Heart right ventricle (tissue), 16 donors: ENCODE data around the gene MTERF4. TPM values are rescaled to one million over a fixed set of nuclear protein-coding genes. Genes with fewer than 3 reads are reported as not detected.

ENCODE experiments used
- ATAC-seq, 8 donors: fragments of 200-7000 bp; cut with Tn5 transposase; one replicate each; pipeline ENCODE4 v1.9.1; 2020; ENCODE audit warnings: mild to moderate bottlenecking in 8 of 8, moderate library complexity in 8 of 8, moderate number of reproducible peaks in 1 of 8
- DNase-seq, 2 donors: peaks; one replicate each; pipeline ENCODE4 v3.0.0-alpha.2; 2020
- H3K27ac ChIP-seq, 10 donors: fragments of 200-600 bp; sonication (generic) in 2 of 10; one replicate each; pipeline versions ENCODE4 v1.5.0 to v1.8.0; 2020 to 2022; ENCODE audit warnings: mild to moderate bottlenecking in 3 of 10
- H3K27me3 ChIP-seq, 7 donors: fragments of 200-600 bp; one replicate each; pipeline ENCODE4 v1.8.0; 2021 to 2022; ENCODE audit warnings: mild to moderate bottlenecking in 2 of 7
- H3K36me3 ChIP-seq, 9 donors: fragments of 200-600 bp; sonication (generic) in 1 of 9; one replicate each; pipeline versions ENCODE4 v1.5.0 to v1.8.0; 2020 to 2022; ENCODE audit warnings: mild to moderate bottlenecking in 2 of 9
- H3K4me1 ChIP-seq, 9 donors: fragments of 200-600 bp; sonication (generic) in 1 of 9; one replicate each; pipeline versions ENCODE4 v1.5.0 to v1.8.0; 2020 to 2022; ENCODE audit warnings: mild to moderate bottlenecking in 4 of 9
- H3K4me3 ChIP-seq, 10 donors: fragments of 200-600 bp; sonication (generic) in 2 of 10; one replicate each; pipeline versions ENCODE4 v1.5.0 to v1.8.0; 2020 to 2022; ENCODE audit warnings: mild to moderate bottlenecking in 7 of 10, moderate library complexity in 2 of 10
- H3K9me3 ChIP-seq, 11 donors: fragments of 200-600 bp in 10 of 11; sonication (generic) in 2 of 11; one replicate each; pipeline versions ENCODE4 v1.5.0 to v1.8.0; 2013 to 2022; ENCODE audit warnings: mild to moderate bottlenecking in 2 of 11, control low read depth in 1 of 11, moderate library complexity in 1 of 11
- WGBS, 2 donors: extraction: QIAGEN DNeasy Blood & Tissue Kit; methylation state at CpG; one replicate each; pipeline ENCODE4 v1.1.7; 2013; ENCODE audit warnings: inconsistent platforms in 1 of 2; 5-methylcytosine and 5-hydroxymethylcytosine counted together
- intact Hi-C, 10 donors: fragments of 100-400 bp; cut with DNase I; formaldehyde crosslinking; loops; one replicate each; pipeline versions ENCODE4 v1.11.1 to v1.14.2; 2022
- polyA plus RNA-seq, 2 donors: library from polyadenylated mRNA; stranded (reverse); fragments of 200-250 nt; gene quantifications; one replicate each; pipeline ENCODE4 v1.2.3, GENCODE V29; 2013
- total RNA-seq, 10 donors: library from RNA; stranded (reverse); fragmentation: NEBNext Ultra II Directional in 3 of 10; extraction: Animal tissue kit (Norgen Biotek cat#: 25700) in 3 of 10; gene quantifications; one replicate each; pipeline versions ENCODE4 v1.2.1 to v1.2.4, GENCODE V29; 2021 to 2023
- TF ChIP-seq, protein P1 (sequence below), 9 donors: fragments of 200-600 bp; sonication (generic) in 2 of 9; IDR thresholded peaks; one replicate each; pipeline versions ENCODE4 v1.5.0 to v1.8.0; 2021 to 2022; ENCODE audit warnings: antibody characterized with exemption in 9 of 9, mild to moderate bottlenecking in 5 of 9, moderate library complexity in 1 of 9
- donor health status: Arrhythmogenic right ventricular cardiomyopathy.
- donor health status: ischemic (EF 13 %, LVEDD 7.1; RV severe dilation, severe dysfunction).
- donor health status: healthy with polysubstance abuse.
- donor health status: DM: no; HTN: yes; CAD: no.
- donor health status: DM: no; HTN: no; CAD: no.
- donor health status: ischemic (EF 25% LVEDD 6.9; RV normal size, moderate dysfunction).
- donor health status: ischemic (EF 25% LVEDD 5.7; RV mildly dilated, moderate dysfunction).
- donor health status: healthy.
- donor health status: DM: yes; HTN: yes; CAD: no.
- donor health status: Ischemic cardiomyopathy.
- donor health status: ischemic (EF 35%, LVEDD 5.7; RV mildly dilated, moderate dysfunction).
- donor health status: nonischemic (EF 11% LVEDD 7.7; RV severe dilation, severe dysfunction).
- donor health status: DM: yes; HTN: yes; CAD: no.
- donor health status: PGD.
- donor health status: ischemic (EF 29% LVEDD 5.4; RV normal size, mild dysfunction).
- donor health status: nonischemic (EF 23%, LVEDD 6.1; RV moderate dilation, normal function).

The MTERF4 gene
- total and polyA plus RNA-seq, 12 donors = 18.5 to 27.1 (median 23.1) TPM

GRCh38 chr2:241072151-241072550 lies 29.9 kb downstream of the MTERF4 start:
- Histone ChIP-seq H3K4me1 (no peaks in the 10 kb centered on the region), H3K27ac (no peak overlapping the region), H3K27me3 (no peaks in the 10 kb centered on the region), H3K4me3 (no peak overlapping the region), H3K9me3 (no peaks in the 10 kb centered on the region), H3K36me3 (peaks cover 0 to 84% (median 11%) of the 10 kb centered on the region in 9 donors)
- TF ChIP-seq, protein P1, sequence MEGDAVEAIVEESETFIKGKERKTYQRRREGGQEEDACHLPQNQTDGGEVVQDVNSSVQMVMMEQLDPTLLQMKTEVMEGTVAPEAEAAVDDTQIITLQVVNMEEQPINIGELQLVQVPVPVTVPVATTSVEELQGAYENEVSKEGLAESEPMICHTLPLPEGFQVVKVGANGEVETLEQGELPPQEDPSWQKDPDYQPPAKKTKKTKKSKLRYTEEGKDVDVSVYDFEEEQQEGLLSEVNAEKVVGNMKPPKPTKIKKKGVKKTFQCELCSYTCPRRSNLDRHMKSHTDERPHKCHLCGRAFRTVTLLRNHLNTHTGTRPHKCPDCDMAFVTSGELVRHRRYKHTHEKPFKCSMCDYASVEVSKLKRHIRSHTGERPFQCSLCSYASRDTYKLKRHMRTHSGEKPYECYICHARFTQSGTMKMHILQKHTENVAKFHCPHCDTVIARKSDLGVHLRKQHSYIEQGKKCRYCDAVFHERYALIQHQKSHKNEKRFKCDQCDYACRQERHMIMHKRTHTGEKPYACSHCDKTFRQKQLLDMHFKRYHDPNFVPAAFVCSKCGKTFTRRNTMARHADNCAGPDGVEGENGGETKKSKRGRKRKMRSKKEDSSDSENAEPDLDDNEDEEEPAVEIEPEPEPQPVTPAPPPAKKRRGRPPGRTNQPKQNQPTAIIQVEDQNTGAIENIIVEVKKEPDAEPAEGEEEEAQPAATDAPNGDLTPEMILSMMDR (IDR thresholded peaks at IDR 0.05) = no peak
- DNase-seq = no peak
- 83 to 95% methylated on average over 9 of the region's 9 CpGs for WGBS, 2 donors
- no peak for ATAC-seq
- intact Hi-C loops = loop anchor here in 3 of 10 donors (10.0 kb wide), 1 partner anchor 217 kb away; no protein-coding TSS in a partner anchor

- DNase-seq (no peak), ATAC-seq (no peak)
- intact Hi-C loops = loop anchor here in 3 of 10 donors (10.0 kb wide), 1 partner anchor 217 kb away; no protein-coding TSS in a partner anchor
- no peak overlapping the region for H3K27ac ChIP-seq
- peaks cover 0 to 89% (median 11%) of the 10 kb centered on the region in 9 donors for H3K36me3 ChIP-seq
- H3K27me3 ChIP-seq = no peaks in the 10 kb centered on the region
- no peaks in the 10 kb centered on the region for H3K9me3 ChIP-seq
- no peaks in the 10 kb centered on the region for H3K4me1 ChIP-seq
- WGBS, 2 donors = 91 to 92% methylated on average over 19 to 25 of the region's 25 CpGs
- no peak overlapping the region for H3K4me3 ChIP-seq
- TF ChIP-seq, protein P1 (IDR thresholded peaks at IDR 0.05) = no peak
Observed at GRCh38 chr2:241071677-241072111, 30.4 kb downstream of the MTERF4 start.

DNA sequence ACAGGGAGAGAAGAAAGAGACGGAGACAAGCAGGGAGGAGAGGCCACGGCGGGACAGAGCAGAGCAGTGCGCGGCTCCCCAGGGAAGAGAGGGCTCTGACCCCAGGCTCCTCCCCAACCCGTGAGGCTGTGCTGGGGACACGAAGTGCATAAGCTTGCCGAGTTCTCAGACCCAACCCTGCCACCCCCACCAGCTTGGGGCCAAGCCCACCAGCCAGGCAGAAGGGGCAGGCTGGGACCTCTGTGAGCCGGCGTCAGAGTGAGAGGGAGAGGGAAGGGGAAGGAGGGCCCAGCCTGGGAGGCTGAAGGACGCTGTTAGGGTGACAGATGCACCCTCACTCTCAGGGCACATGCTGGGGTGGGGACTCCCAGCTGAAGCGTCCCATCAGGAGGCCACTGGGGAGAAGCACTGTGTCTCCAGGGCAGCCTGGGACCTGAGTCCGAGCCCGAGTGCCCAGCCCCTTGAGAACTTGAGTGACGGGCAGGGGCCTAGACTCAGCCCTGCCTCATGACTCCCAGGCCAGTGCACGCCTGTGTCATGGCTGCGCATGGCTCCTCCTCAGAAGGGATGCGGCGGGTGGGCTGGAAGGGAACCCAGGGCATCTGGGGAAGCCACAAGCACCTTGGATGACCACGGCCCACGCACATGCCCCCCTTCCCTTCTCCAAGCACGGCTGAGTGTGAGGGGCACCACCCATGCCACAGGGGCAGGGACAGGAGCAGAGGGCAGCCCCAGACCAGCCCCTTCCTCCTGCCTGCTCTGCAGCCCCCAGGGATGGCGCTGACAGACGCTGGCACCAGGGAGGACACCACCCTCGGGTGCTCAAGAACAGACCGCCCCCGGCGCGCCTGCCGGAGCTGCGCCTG lies 31.0 kb downstream of the MTERF4 start:
- no peak overlapping the region for H3K27ac ChIP-seq
- DNase-seq (no peak), ATAC-seq (no peak)
- WGBS, 2 donors = 79 to 83% methylated on average over 31 of the region's 31 CpGs
- TF ChIP-seq, protein P1 (IDR thresholded peaks at IDR 0.05) = no peak
- no peaks in the 10 kb centered on the region for H3K4me1 ChIP-seq
- no peak overlapping the region for H3K4me3 ChIP-seq
- no peaks in the 10 kb centered on the region for H3K27me3 ChIP-seq
- intact Hi-C loops = loop anchor here in 3 of 10 donors (10.0 kb wide), 1 partner anchor 216 kb away; no protein-coding TSS in a partner anchor
- H3K9me3 ChIP-seq = no peaks in the 10 kb centered on the region
- H3K36me3 ChIP-seq = peaks cover 0 to 92% (median 11%) of the 10 kb centered on the region in 9 donors

DNA sequence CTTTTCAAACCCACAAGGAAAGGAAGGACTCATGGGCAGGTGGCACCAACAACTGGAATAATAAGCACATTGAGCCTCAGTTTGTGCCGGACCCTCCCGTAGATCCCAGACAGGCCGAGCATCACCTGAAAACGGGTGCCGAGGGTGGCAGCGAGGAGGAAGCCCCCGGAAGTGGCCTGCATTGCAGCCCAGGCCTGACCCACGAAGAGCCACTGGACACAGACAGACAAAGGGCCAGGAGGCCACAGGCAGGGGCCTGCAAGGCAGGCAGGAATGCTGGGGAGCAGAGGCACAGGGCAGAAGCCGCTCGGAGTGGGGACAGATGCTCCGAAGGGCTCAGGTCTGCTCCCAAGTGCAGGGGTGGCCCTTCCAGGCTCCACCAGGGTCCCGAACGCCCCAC lies 31.7 kb downstream of the MTERF4 start:
- H3K4me1 ChIP-seq = no peaks in the 10 kb centered on the region
- no peak overlapping the region for H3K27ac ChIP-seq
- TF ChIP-seq, protein P1 (IDR thresholded peaks at IDR 0.05) = no peak
- intact Hi-C loops = loop anchor here in 3 of 10 donors (10.0 kb wide), 1 partner anchor 216 kb away; no protein-coding TSS in a partner anchor
- no peak for DNase-seq
- WGBS, 2 donors = 89 to 94% methylated on average over 13 of the region's 13 CpGs
- peaks cover 0 to 89% (median 9%) of the 10 kb centered on the region in 9 donors for H3K36me3 ChIP-seq
- H3K4me3 ChIP-seq = no peak overlapping the region
- H3K27me3 ChIP-seq = no peaks in the 10 kb centered on the region
- H3K9me3 ChIP-seq = no peaks in the 10 kb centered on the region
- no peak for ATAC-seq
